Caco-2 (cell line): ENCODE data around the gene PSMG1. TPM values are rescaled to one million over a fixed set of nuclear protein-coding genes. Genes with fewer than 3 reads are reported as not detected.

Source experiments
- BruUV-seq: library from RNA; stranded (reverse); fragments of 400-500 nt; replicated peaks from 2 replicates; lab custom pipeline; 2021; lab: Mats Ljungman, UMichigan
- CTCF ChIA-PET: fragments of 300-600 bp; sonication (Branson Sonifier 250); formaldehyde crosslinking; loops from one replicate; lab custom pipeline; 2022; ENCODE audit warnings: antibody characterized with exemption; lab: Charles Lee
- POLR2A ChIA-PET: fragments of 300-600 bp; sonication (Branson Sonifier 250); formaldehyde crosslinking; loops from one replicate; lab custom pipeline; 2022; ENCODE audit warnings: antibody characterized with exemption; lab: Charles Lee
- DNase-seq, 2 experiments: peaks; one replicate each; pipeline versions ENCODE4 v3.0.0 to v3.0.0-alpha.2; 2020 to 2022
- H3K27me3 ChIP-seq: replicated peaks from 2 replicates; pipeline ENCODE4 v1.6.0; 2011; ENCODE audit warnings: low read length; ENCODE audit not compliant: control insufficient read depth, insufficient read depth
- H3K36me3 ChIP-seq: 2 replicates; pipeline ENCODE4 v1.5.1; 2011; ENCODE audit warnings: low read length; ENCODE audit not compliant: control insufficient read depth, insufficient read depth
- H3K4me1 ChIP-seq: fragments of 250-450 bp; sonication (Bioruptor Pico); 2 replicates; pipeline ENCODE4 v1.5.1; 2020; ENCODE audit warnings: mild to moderate bottlenecking
- H3K4me3 ChIP-seq: 2 replicates; pipeline ENCODE4 v1.5.1; 2011; ENCODE audit warnings: low read depth, mild to moderate bottlenecking, control low read depth, low read length
- H3K9me3 ChIP-seq: fragments of 250-450 bp; sonication (Bioruptor Pico); 2 replicates; pipeline ENCODE4 v1.5.1; 2020; ENCODE audit warnings: mild to moderate bottlenecking, moderate library complexity
- H3K27ac Mint-ChIP-seq: one replicate; pipeline ENCODE4 v1.8.0; 2022; ENCODE audit warnings: mixed read lengths; ENCODE audit not compliant: unreplicated experiment
- H3K27me3 Mint-ChIP-seq: one replicate; pipeline ENCODE4 v1.8.0; 2022; ENCODE audit warnings: mixed read lengths; ENCODE audit not compliant: insufficient read depth, unreplicated experiment
- H3K36me3 Mint-ChIP-seq: one replicate; pipeline ENCODE4 v1.8.0; 2022; ENCODE audit warnings: mild to moderate bottlenecking, mixed read lengths; ENCODE audit not compliant: insufficient read depth, unreplicated experiment
- H3K4me1 Mint-ChIP-seq: one replicate; pipeline ENCODE4 v1.8.0; 2022; ENCODE audit warnings: low read depth, mixed read lengths; ENCODE audit not compliant: unreplicated experiment
- H3K4me3 Mint-ChIP-seq: one replicate; pipeline ENCODE4 v1.8.0; 2022; ENCODE audit warnings: mild to moderate bottlenecking, moderate library complexity, mixed read lengths; ENCODE audit not compliant: unreplicated experiment
- H3K9me3 Mint-ChIP-seq: one replicate; pipeline ENCODE4 v1.8.0; 2022; ENCODE audit warnings: mixed read lengths; ENCODE audit not compliant: unreplicated experiment
- CTCF ChIP-seq, 2 experiments: fragments of 200-600 bp in 1 of 2; IDR thresholded peaks; 1 replicate in 1 of 2; 2 replicates in 1 of 2; pipeline versions ENCODE4 v1.5.1 to v1.8.0; 2011 to 2022; ENCODE audit warnings: antibody characterized with exemption in 1 of 2, control low read depth in 1 of 2, inconsistent platforms in 1 of 2, low read depth in 1 of 2, low read length in 1 of 2, mild to moderate bottlenecking in 1 of 2, moderate library complexity in 1 of 2; ENCODE audit not compliant: insufficient read depth in 1 of 2, severe bottlenecking in 1 of 2, unreplicated experiment in 1 of 2
- intact Hi-C: fragments of 100-400 bp; cut with micrococcal nuclease; formaldehyde crosslinking; loops from one replicate; pipeline ENCODE4 v1.10.0; 2022; ENCODE audit not compliant: unreplicated experiment
- total RNA-seq: library from RNA; stranded (reverse); gene quantifications from 2 replicates; pipeline ENCODE4 v1.2.3, GENCODE V29; 2022

Gene PSMG1
- total RNA-seq, 1 experiment from 2014 or later: 86.2 TPM

- Mint-ChIP-seq H3K27me3 (no peaks in the 10 kb centered on the region), H3K4me1 (no peaks in the 10 kb centered on the region), H3K9me3 (no peaks in the 10 kb centered on the region), H3K36me3 (peaks cover 63% of the 10 kb centered on the region), H3K4me3 (no peak overlapping the region), H3K27ac (no peak overlapping the region)
- TF ChIP-seq CTCF (IDR thresholded peaks at IDR 0.05; ENCODE audit: insufficient read depth in 1 of 2, low read depth in 1 of 2, low read length in 1 of 2, severe bottlenecking in 1 of 2, unreplicated experiment in 1 of 2): no peak
- BruUV-seq: no TSS peak
- Histone ChIP-seq H3K36me3 (no peaks in the 10 kb centered on the region), H3K4me1 (no peaks in the 10 kb centered on the region), H3K4me3 (no peak overlapping the region), H3K27me3 (no peaks in the 10 kb centered on the region), H3K9me3 (no peaks in the 10 kb centered on the region)
- DNase-seq: no peak
- ChIA-PET POLR2A (no interaction called here), CTCF (no interaction called here)
- intact Hi-C loops: no loop called here
Measured at GRCh38 chr21:39220150-39220549, 36.9 kb upstream of the PSMG1 start.

- H3K9me3 ChIP-seq: no peaks in the 10 kb centered on the region
- Mint-ChIP-seq H3K27ac (no peak overlapping the region), H3K9me3 (no peaks in the 10 kb centered on the region), H3K36me3 (peaks cover 58% of the 10 kb centered on the region), H3K4me3 (no peak overlapping the region), H3K27me3 (no peaks in the 10 kb centered on the region), H3K4me1 (no peaks in the 10 kb centered on the region)
- no peaks in the 10 kb centered on the region for H3K27me3 ChIP-seq
- H3K4me1 ChIP-seq: no peaks in the 10 kb centered on the region
- BruUV-seq: no TSS peak
- no peak for TF ChIP-seq CTCF (IDR thresholded peaks at IDR 0.05; ENCODE audit: insufficient read depth in 1 of 2, low read depth in 1 of 2, low read length in 1 of 2, severe bottlenecking in 1 of 2, unreplicated experiment in 1 of 2)
- H3K36me3 ChIP-seq: no peaks in the 10 kb centered on the region
- intact Hi-C loops: no loop called here
- DNase-seq: no peak
- H3K4me3 ChIP-seq: no peak overlapping the region
- ChIA-PET POLR2A (no interaction called here), CTCF (no interaction called here)
Measured at GRCh38 chr21:39218082-39218409, 34.8 kb upstream of the PSMG1 start.

GRCh38 chr21:39217356-39218081 is 34.3 kb upstream of the PSMG1 start:
- no peak for TF ChIP-seq CTCF (IDR thresholded peaks at IDR 0.05; ENCODE audit: insufficient read depth in 1 of 2, low read depth in 1 of 2, low read length in 1 of 2, severe bottlenecking in 1 of 2, unreplicated experiment in 1 of 2)
- H3K9me3 Mint-ChIP-seq: no peaks in the 10 kb centered on the region
- H3K27ac Mint-ChIP-seq: no peak overlapping the region
- no TSS peak for BruUV-seq
- Histone ChIP-seq H3K9me3 (no peaks in the 10 kb centered on the region), H3K4me3 (no peak overlapping the region), H3K27me3 (no peaks in the 10 kb centered on the region), H3K36me3 (no peaks in the 10 kb centered on the region), H3K4me1 (no peaks in the 10 kb centered on the region)
- DNase-seq: no peak
- H3K4me1 Mint-ChIP-seq: no peaks in the 10 kb centered on the region
- ChIA-PET POLR2A (no interaction called here), CTCF (no interaction called here)
- intact Hi-C loops: no loop called here
- H3K36me3 Mint-ChIP-seq: peaks cover 53% of the 10 kb centered on the region
- H3K27me3 Mint-ChIP-seq: no peaks in the 10 kb centered on the region
- H3K4me3 Mint-ChIP-seq: no peak overlapping the region
